Measurements from ENCODE around the gene GNG3. TPM values are rescaled to one million over a fixed set of nuclear protein-coding genes. Genes with fewer than 3 reads are reported as not detected.

Gene GNG3
- not detected in 2 replicates for total RNA-seq

GRCh38 chr11:62707277-62707861, at the start of gene GNG3, which contains the start of gene BSCL2:
Gene GNG3, plus strand, starts transcription at chr11:62707676. Its CDS starts 620 bp downstream, at chr11:62708296.
Gene BSCL2, minus strand, starts transcription at chr11:62707424. Its CDS starts 229 bp downstream, at chr11:62707195.

GRCh38 chr11:62665075-62665598, 42.3 kb upstream of the GNG3 start, which contains the start of the genes C11orf98 and CSKMT:
Gene C11orf98, minus strand, starts transcription at chr11:62665210. Its CDS starts 41 bp downstream, at chr11:62665169.
Gene CSKMT, plus strand, starts transcription at chr11:62665312. Its CDS starts 568 bp downstream, at chr11:62665880.

GRCh38 chr11:62671608-62672389, 35.7 kb upstream of the GNG3 start, which contains the start of the genes LBHD1 and UQCC3:
Gene LBHD1, minus strand, starts transcription at chr11:62672267. Its CDS starts 2,236 bp downstream, at chr11:62670031.
Gene UQCC3, plus strand, starts transcription at chr11:62671673. Its CDS starts 73 bp downstream, at chr11:62671746.

GRCh38 chr11:62678770-62679696, 28.4 kb upstream of the GNG3 start, which contains the start of gene UBXN1:
Gene UBXN1, minus strand, starts transcription at chr11:62679073. Its CDS starts 150 bp downstream, at chr11:62678923.

GRCh38 chr11:62689421-62690183, 17.9 kb upstream of the GNG3 start, which contains the start of gene LRRN4CL:
Gene LRRN4CL, minus strand, starts transcription at chr11:62689530. Its CDS starts 1,022 bp downstream, at chr11:62688508.

GRCh38 chr11:62727165-62727871, 19.8 kb downstream of the GNG3 start, which contains the start of gene HNRNPUL2:
Gene HNRNPUL2, minus strand, starts transcription at chr11:62727457. Its CDS starts 301 bp downstream, at chr11:62727156.

GRCh38 chr11:62728171-62728988, 20.9 kb downstream of the GNG3 start, which contains the start of gene TTC9C:
Gene TTC9C, plus strand, starts transcription at chr11:62728486. Its CDS starts 363 bp downstream, at chr11:62728849.

GRCh38 chr11:62753736-62754603, 46.5 kb downstream of the GNG3 start, which contains the start of gene ZBTB3:
Gene ZBTB3, minus strand, starts transcription at chr11:62754160. Its CDS starts 496 bp downstream, at chr11:62753664.

Other genes starting within 250 kb of the GNG3 start
- 312 and 461 TPM in 2 replicates for gene AHNAK, start 160.9 kb upstream of the GNG3 start, total RNA-seq
- gene EEF1G, start 133.8 kb upstream of the GNG3 start, total RNA-seq = 1,528 and 1,531 TPM in 2 replicates
- 11.7 and 13.0 TPM in 2 replicates for gene TUT1, start 116.2 kb upstream of the GNG3 start, total RNA-seq
- gene MTA2, start 105.8 kb upstream of the GNG3 start, total RNA-seq = 170 and 194 TPM in 2 replicates
- 25.7 and 41.2 TPM in 2 replicates for gene EML3, start 94.9 kb upstream of the GNG3 start, total RNA-seq
- 2.5 and 4.2 TPM in 2 replicates for gene ROM1, start 94.4 kb upstream of the GNG3 start, total RNA-seq
- 13.5 and 15.9 TPM in 2 replicates for gene B3GAT3, start 85.7 kb upstream of the GNG3 start, total RNA-seq
- 212 and 258 TPM in 2 replicates for gene GANAB, start 61.1 kb upstream of the GNG3 start, total RNA-seq
- gene INTS5, start 54.4 kb upstream of the GNG3 start, total RNA-seq = 14.2 and 19.4 TPM in 2 replicates
- gene C11orf98, start 42.5 kb upstream of the GNG3 start, total RNA-seq = 27.8 and 28.0 TPM in 2 replicates
- 6.0 and 6.5 TPM in 2 replicates for gene CSKMT, start 42.4 kb upstream of the GNG3 start, total RNA-seq
- 7.7 and 8.7 TPM in 2 replicates for gene UQCC3, start 36.0 kb upstream of the GNG3 start, total RNA-seq
- gene LBHD1, start 35.4 kb upstream of the GNG3 start, total RNA-seq = 1.8 and 1.9 TPM in 2 replicates
- gene UBXN1, start 28.6 kb upstream of the GNG3 start, total RNA-seq = 138 and 227 TPM in 2 replicates
- gene LRRN4CL, start 18.1 kb upstream of the GNG3 start, total RNA-seq = 0.43 and 0.60 TPM in 2 replicates
- gene BSCL2, start 252 bp upstream of the GNG3 start, total RNA-seq = 21.1 and 24.7 TPM in 2 replicates
- gene HNRNPUL2, start 19.8 kb downstream of the GNG3 start, total RNA-seq = 8.8 and 9.6 TPM in 2 replicates
- 25.8 and 27.8 TPM in 2 replicates for gene TTC9C, start 20.8 kb downstream of the GNG3 start, total RNA-seq
- 11.8 and 12.0 TPM in 2 replicates for gene ZBTB3, start 46.5 kb downstream of the GNG3 start, total RNA-seq
- 71.1 and 73.1 TPM in 2 replicates for gene POLR2G, start 53.9 kb downstream of the GNG3 start, total RNA-seq
- gene TAF6L, start 63.7 kb downstream of the GNG3 start, total RNA-seq = 27.8 and 34.7 TPM in 2 replicates
- gene TMEM179B, start 79.7 kb downstream of the GNG3 start, total RNA-seq = 21.8 and 30.8 TPM in 2 replicates
- 9.6 and 11.8 TPM in 2 replicates for gene TMEM223, start 84.3 kb downstream of the GNG3 start, total RNA-seq
- gene NXF1, start 97.8 kb downstream of the GNG3 start, total RNA-seq = 15.1 and 15.6 TPM in 2 replicates
- 41.9 and 42.4 TPM in 2 replicates for gene STX5, start 124.4 kb downstream of the GNG3 start, total RNA-seq
- not detected in 2 replicates for gene TEX54, start 125.2 kb downstream of the GNG3 start, total RNA-seq
- gene WDR74, start 131.9 kb downstream of the GNG3 start, total RNA-seq = 93.5 and 192 TPM in 2 replicates
- gene SLC3A2, start 173.2 kb downstream of the GNG3 start, total RNA-seq = 43.7 and 49.4 TPM in 2 replicates
- not detected in 2 replicates for gene CHRM1, start 213.7 kb downstream of the GNG3 start, total RNA-seq

Data from dermis lymphatic vessel endothelial cell (primary cell).